Mucosa of stomach (tissue), 1 donor: ENCODE data around the gene ADGRA3.
A peak's percentile ranks its signal among the peaks of the same experiment; 100 is the strongest.

ENCODE experiments used
- H3K27me3 ChIP-seq: one replicate; pipeline ENCODE4 v1.7.0; 2013; ENCODE audit warnings: mild to moderate bottlenecking, low read length; ENCODE audit not compliant: control insufficient read depth, insufficient read depth
- H3K36me3 ChIP-seq: one replicate; pipeline ENCODE4 v1.7.0; 2013; ENCODE audit warnings: low read length; ENCODE audit not compliant: control insufficient read depth, insufficient read depth
- H3K4me1 ChIP-seq: one replicate; pipeline ENCODE4 v1.7.0; 2013; ENCODE audit warnings: mild to moderate bottlenecking, low read length; ENCODE audit not compliant: control insufficient read depth, insufficient read depth
- H3K4me3 ChIP-seq: one replicate; pipeline ENCODE4 v1.7.0; 2013; ENCODE audit warnings: low read length
- H3K9ac ChIP-seq: one replicate; pipeline ENCODE4 v1.7.0; 2013; ENCODE audit warnings: mild to moderate bottlenecking, low read length, moderate library complexity
- H3K9me3 ChIP-seq: one replicate; pipeline ENCODE4 v1.7.0; 2013; ENCODE audit warnings: mild to moderate bottlenecking, low read length, moderate library complexity; ENCODE audit not compliant: control insufficient read depth
- donor health status: Pancreatic carcinoma.

Gene ADGRA3

GRCh38 chr4:22515888-22516541 is at the start of gene ADGRA3:
ADGRA3 (minus strand) TSS chr4:22516066; CDS start chr4:22515784, 282 bp downstream.
- peak within 1 kb of the TSS; percentile 43 for H3K4me3 ChIP-seq
- no peaks in the 10 kb centered on the region for H3K36me3 ChIP-seq
- H3K9me3 ChIP-seq: no peaks in the 10 kb centered on the region
- peak within 1 kb of the TSS; percentile 48 for H3K9ac ChIP-seq
- H3K27me3 ChIP-seq: no peaks in the 10 kb centered on the region
- H3K4me1 ChIP-seq: peaks cover 13% of the 10 kb centered on the region

GRCh38 chr4:22556495-22556894 is 40.6 kb upstream of the ADGRA3 start:
- Histone ChIP-seq H3K36me3 (no peaks in the 10 kb centered on the region), H3K4me3 (no peak overlapping the region), H3K27me3 (no peaks in the 10 kb centered on the region), H3K4me1 (peaks cover 11% of the 10 kb centered on the region), H3K9ac (no peak overlapping the region), H3K9me3 (no peaks in the 10 kb centered on the region)

GRCh38 chr4:22554670-22555069 is 38.8 kb upstream of the ADGRA3 start:
- Histone ChIP-seq H3K9ac (no peak overlapping the region), H3K4me3 (no peak overlapping the region), H3K9me3 (no peaks in the 10 kb centered on the region), H3K27me3 (no peaks in the 10 kb centered on the region), H3K4me1 (peaks cover 11% of the 10 kb centered on the region), H3K36me3 (no peaks in the 10 kb centered on the region)

GRCh38 chr4:22553560-22553959 is 37.7 kb upstream of the ADGRA3 start:
- no peaks in the 10 kb centered on the region for H3K36me3 ChIP-seq
- no peaks in the 10 kb centered on the region for H3K9me3 ChIP-seq
- H3K27me3 ChIP-seq: no peaks in the 10 kb centered on the region
- H3K4me1 ChIP-seq: peaks cover 11% of the 10 kb centered on the region
- no peak overlapping the region for H3K4me3 ChIP-seq
- no peak overlapping the region for H3K9ac ChIP-seq

- Histone ChIP-seq H3K4me3 (no peak overlapping the region), H3K9me3 (no peaks in the 10 kb centered on the region), H3K36me3 (no peaks in the 10 kb centered on the region), H3K27me3 (no peaks in the 10 kb centered on the region), H3K4me1 (peaks cover 11% of the 10 kb centered on the region), H3K9ac (no peak overlapping the region)
Observed at GRCh38 chr4:22552812-22553211, 36.9 kb upstream of the ADGRA3 start.

- H3K4me3 ChIP-seq: no peak overlapping the region
- no peaks in the 10 kb centered on the region for H3K9me3 ChIP-seq
- no peaks in the 10 kb centered on the region for H3K27me3 ChIP-seq
- H3K4me1 ChIP-seq: peaks cover 7% of the 10 kb centered on the region
- no peak overlapping the region for H3K9ac ChIP-seq
- no peaks in the 10 kb centered on the region for H3K36me3 ChIP-seq
Observed at GRCh38 chr4:22551550-22551949, 35.7 kb upstream of the ADGRA3 start.

GRCh38 chr4:22546299-22546698 is 30.4 kb upstream of the ADGRA3 start:
- Histone ChIP-seq H3K4me3 (no peak overlapping the region), H3K9ac (no peak overlapping the region), H3K36me3 (no peaks in the 10 kb centered on the region), H3K9me3 (no peaks in the 10 kb centered on the region), H3K4me1 (no peaks in the 10 kb centered on the region), H3K27me3 (no peaks in the 10 kb centered on the region)

- Histone ChIP-seq H3K9me3 (no peaks in the 10 kb centered on the region), H3K9ac (no peak overlapping the region), H3K4me3 (no peak overlapping the region), H3K36me3 (no peaks in the 10 kb centered on the region), H3K27me3 (no peaks in the 10 kb centered on the region), H3K4me1 (no peaks in the 10 kb centered on the region)
Observed at GRCh38 chr4:22539251-22539650, 23.4 kb upstream of the ADGRA3 start.

GRCh38 chr4:22537864-22538263 is 22.0 kb upstream of the ADGRA3 start:
- Histone ChIP-seq H3K9me3 (no peaks in the 10 kb centered on the region), H3K36me3 (no peaks in the 10 kb centered on the region), H3K4me1 (no peaks in the 10 kb centered on the region), H3K9ac (no peak overlapping the region), H3K27me3 (no peaks in the 10 kb centered on the region), H3K4me3 (no peak overlapping the region)

GRCh38 chr4:22534374-22534773 is 18.5 kb upstream of the ADGRA3 start:
- Histone ChIP-seq H3K27me3 (no peaks in the 10 kb centered on the region), H3K9me3 (no peaks in the 10 kb centered on the region)

GRCh38 chr4:22532896-22533295 is 17.0 kb upstream of the ADGRA3 start:
- no peaks in the 10 kb centered on the region for H3K4me1 ChIP-seq
- H3K36me3 ChIP-seq: no peaks in the 10 kb centered on the region
- H3K9ac ChIP-seq: no peak overlapping the region
- H3K27me3 ChIP-seq: no peaks in the 10 kb centered on the region
- H3K9me3 ChIP-seq: no peaks in the 10 kb centered on the region
- no peak overlapping the region for H3K4me3 ChIP-seq

More at GRCh38 chr4:22534374-22534773, 18.5 kb upstream of the ADGRA3 start:
- Histone ChIP-seq H3K4me1 (no peaks in the 10 kb centered on the region), H3K36me3 (no peaks in the 10 kb centered on the region), H3K4me3 (no peak overlapping the region), H3K9ac (no peak overlapping the region)

GRCh38 chr4:22532117-22532516 is 16.3 kb upstream of the ADGRA3 start:
- no peaks in the 10 kb centered on the region for H3K4me1 ChIP-seq
- no peaks in the 10 kb centered on the region for H3K27me3 ChIP-seq
- H3K4me3 ChIP-seq: no peak overlapping the region
- H3K9ac ChIP-seq: no peak overlapping the region
- no peaks in the 10 kb centered on the region for H3K36me3 ChIP-seq
- H3K9me3 ChIP-seq: no peaks in the 10 kb centered on the region
